BE2C (cell line): ENCODE data around the gene CDC42EP4.

ENCODE experiments used
- DNase-seq: peaks from one replicate; pipeline ENCODE4 v3.0.0-alpha.2; 2020
- H3K27me3 ChIP-seq: fragments of 250-450 bp; sonication (Bioruptor Pico); 2 replicates; pipeline ENCODE4 v1.5.1; 2020; ENCODE audit warnings: mild to moderate bottlenecking
- H3K36me3 ChIP-seq: fragments of 250-450 bp; sonication (Bioruptor Pico); 2 replicates; pipeline ENCODE4 v1.5.1; 2020; ENCODE audit warnings: mild to moderate bottlenecking
- H3K4me1 ChIP-seq: fragments of 250-450 bp; sonication (Bioruptor Pico); 2 replicates; pipeline ENCODE4 v1.5.1; 2020
- H3K4me3 ChIP-seq: 2 replicates; pipeline ENCODE4 v1.5.1; 2011; ENCODE audit warnings: low read depth, low read length
- H3K9me3 ChIP-seq: fragments of 250-450 bp; sonication (Bioruptor Pico); 2 replicates; pipeline ENCODE4 v1.5.1; 2020
- TF ChIP-seq, protein P1 (sequence below): IDR thresholded peaks from 2 replicates; pipeline ENCODE4 v1.5.1; 2012; ENCODE audit warnings: mild to moderate bottlenecking, low read depth, low read length

CDC42EP4 gene

DNA sequence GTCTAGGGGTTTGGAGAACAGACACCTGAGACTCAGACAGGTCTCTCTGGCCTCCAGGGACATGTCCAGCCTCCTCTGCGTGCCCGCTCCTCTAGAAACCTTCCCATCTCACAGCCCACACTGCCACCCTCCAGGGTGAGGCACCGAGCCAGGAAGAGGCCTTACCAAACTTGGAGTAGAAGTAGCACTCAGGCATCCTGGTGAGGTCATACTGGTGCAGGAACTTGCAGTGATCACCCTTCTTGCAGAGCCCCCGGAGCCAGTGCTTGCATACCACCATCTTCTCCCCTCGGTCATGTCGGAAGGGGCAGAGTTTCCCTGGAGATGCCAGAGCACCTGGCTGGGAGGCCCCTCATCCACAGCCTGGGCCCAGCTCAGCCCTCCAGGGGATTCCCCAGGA lies 54.3 kb downstream of the CDC42EP4 start:
- H3K9me3 ChIP-seq = no peaks in the 10 kb centered on the region
- no peaks in the 10 kb centered on the region for H3K27me3 ChIP-seq
- no peak for DNase-seq
- H3K36me3 ChIP-seq = no peaks in the 10 kb centered on the region
- H3K4me1 ChIP-seq = peaks cover 6% of the 10 kb centered on the region
- no peak overlapping the region for H3K4me3 ChIP-seq
- TF ChIP-seq, protein P1, sequence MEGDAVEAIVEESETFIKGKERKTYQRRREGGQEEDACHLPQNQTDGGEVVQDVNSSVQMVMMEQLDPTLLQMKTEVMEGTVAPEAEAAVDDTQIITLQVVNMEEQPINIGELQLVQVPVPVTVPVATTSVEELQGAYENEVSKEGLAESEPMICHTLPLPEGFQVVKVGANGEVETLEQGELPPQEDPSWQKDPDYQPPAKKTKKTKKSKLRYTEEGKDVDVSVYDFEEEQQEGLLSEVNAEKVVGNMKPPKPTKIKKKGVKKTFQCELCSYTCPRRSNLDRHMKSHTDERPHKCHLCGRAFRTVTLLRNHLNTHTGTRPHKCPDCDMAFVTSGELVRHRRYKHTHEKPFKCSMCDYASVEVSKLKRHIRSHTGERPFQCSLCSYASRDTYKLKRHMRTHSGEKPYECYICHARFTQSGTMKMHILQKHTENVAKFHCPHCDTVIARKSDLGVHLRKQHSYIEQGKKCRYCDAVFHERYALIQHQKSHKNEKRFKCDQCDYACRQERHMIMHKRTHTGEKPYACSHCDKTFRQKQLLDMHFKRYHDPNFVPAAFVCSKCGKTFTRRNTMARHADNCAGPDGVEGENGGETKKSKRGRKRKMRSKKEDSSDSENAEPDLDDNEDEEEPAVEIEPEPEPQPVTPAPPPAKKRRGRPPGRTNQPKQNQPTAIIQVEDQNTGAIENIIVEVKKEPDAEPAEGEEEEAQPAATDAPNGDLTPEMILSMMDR = no peak

DNA sequence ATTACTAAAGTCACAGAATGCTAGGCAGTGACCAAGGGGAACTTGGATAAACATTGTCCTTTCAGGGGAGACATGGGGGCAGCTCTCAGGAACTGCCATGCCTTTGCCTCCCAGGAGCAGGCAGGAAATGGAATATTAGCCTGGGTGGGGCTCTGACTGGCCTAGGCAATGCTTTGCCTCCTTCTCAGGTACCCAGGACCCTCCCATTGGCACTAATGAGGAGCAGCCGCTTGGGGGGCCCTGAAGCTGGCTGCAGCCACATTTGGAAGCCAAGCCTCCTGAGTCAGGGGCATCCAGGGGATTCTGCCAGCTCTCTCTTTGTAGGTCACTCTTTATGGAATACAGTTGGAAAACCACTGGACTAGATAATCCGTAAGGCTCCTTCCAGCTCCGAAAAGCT lies 55.6 kb downstream of the CDC42EP4 start:
- Histone ChIP-seq H3K4me1 (peaks cover 6% of the 10 kb centered on the region), H3K9me3 (no peaks in the 10 kb centered on the region), H3K4me3 (no peak overlapping the region), H3K36me3 (no peaks in the 10 kb centered on the region), H3K27me3 (no peaks in the 10 kb centered on the region)
- TF ChIP-seq, protein P1 = no peak
- DNase-seq = no peak

DNA sequence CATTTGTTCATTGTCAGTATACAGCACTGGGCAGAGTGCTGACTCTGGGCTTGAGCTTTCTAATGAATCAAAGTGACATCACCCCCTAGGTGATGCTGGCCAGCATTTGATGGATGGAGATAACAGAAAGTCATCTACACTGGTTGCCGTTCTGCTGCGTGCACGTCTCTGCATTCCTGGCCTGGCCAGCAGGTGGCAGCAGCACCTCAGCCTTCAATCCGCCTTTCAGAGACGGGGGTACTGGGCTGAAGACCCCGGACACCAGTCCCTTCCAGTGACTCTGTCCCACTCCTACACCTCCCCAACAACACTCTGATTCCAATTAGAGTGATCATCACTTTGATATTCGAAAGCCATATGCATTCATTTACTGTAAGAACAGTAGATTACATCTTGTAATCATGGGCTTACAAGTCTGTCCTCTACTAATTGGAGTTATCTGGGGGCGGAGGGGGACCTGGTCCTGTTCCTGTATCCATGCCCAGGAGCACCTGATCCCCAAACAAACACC lies 56.1 kb downstream of the CDC42EP4 start:
- Histone ChIP-seq H3K4me3 (no peak overlapping the region), H3K9me3 (no peaks in the 10 kb centered on the region), H3K4me1 (peaks cover 6% of the 10 kb centered on the region), H3K27me3 (no peaks in the 10 kb centered on the region), H3K36me3 (no peaks in the 10 kb centered on the region)
- peak; percentile 68 for DNase-seq
- TF ChIP-seq, protein P1 = peak; percentile 98

DNA sequence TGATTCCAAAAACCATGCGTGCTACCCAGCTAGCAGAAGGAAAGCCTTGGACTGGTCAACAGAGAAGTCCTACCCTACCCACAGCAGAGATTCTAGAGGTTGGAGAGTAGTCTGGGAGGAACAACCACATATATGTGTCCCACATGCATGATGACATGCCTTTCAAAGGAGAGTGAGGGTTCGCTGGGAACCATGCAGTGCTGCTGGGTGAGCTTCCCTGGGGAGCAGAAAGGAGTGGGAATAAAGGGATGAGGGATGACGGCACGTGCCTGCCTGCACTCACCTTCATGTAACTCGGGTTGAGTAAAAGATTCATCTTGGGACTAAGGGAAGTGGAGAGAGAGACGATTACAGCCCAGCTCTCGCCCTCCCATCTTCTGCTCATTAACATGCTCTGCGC lies 59.9 kb downstream of the CDC42EP4 start:
- Histone ChIP-seq H3K4me3 (no peak overlapping the region), H3K27me3 (no peaks in the 10 kb centered on the region), H3K36me3 (peaks cover 2% of the 10 kb centered on the region; the same call in 1 of the 2 replicates), H3K9me3 (no peaks in the 10 kb centered on the region), H3K4me1 (peaks cover 6% of the 10 kb centered on the region)
- no peak for DNase-seq
- TF ChIP-seq, protein P1 = no peak

DNA sequence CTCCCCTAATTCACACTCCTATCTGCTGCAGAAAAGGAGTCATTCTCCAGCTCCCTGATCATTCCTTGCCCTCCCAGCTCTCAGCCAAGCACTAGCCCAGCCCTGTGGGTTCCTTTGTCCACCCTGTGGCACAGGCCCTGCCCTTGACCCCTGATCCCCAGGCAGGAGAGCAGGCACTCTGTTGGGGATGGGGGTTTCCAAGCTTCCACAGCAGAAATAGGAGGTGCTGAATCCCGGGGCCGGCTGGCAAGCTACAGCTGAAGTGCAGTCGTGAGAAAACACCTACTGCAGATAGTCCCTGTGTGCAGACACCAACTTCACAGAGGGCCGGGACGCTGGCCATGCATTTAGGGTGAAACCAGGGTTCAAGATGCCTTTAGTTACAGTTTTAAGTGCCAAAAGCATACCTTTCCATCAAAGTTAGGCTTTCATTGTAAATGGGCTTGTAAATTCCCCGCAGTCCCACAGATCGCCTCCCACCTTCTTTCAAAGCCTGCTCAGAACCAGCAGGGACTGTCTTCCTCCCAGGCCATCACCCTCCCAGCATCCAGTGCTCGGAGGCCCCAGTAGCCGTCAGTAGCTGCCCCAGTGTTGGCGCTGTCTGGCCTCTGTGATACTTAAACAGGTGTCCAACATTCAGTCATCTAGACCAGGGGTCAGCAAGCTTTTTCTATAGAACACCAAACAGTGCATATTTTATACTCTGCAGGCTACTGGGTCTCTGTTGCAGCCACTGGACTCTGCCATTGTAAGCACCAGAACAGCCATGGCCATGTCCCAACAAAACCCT lies 60.8 kb downstream of the CDC42EP4 start:
- no peak overlapping the region for H3K4me3 ChIP-seq
- H3K36me3 ChIP-seq = peaks cover 2% of the 10 kb centered on the region; the same call in 1 of the 2 replicates
- H3K4me1 ChIP-seq = peaks cover 3% of the 10 kb centered on the region
- H3K9me3 ChIP-seq = no peaks in the 10 kb centered on the region
- no peak for DNase-seq
- H3K27me3 ChIP-seq = no peaks in the 10 kb centered on the region
- TF ChIP-seq, protein P1 = no peak

DNA sequence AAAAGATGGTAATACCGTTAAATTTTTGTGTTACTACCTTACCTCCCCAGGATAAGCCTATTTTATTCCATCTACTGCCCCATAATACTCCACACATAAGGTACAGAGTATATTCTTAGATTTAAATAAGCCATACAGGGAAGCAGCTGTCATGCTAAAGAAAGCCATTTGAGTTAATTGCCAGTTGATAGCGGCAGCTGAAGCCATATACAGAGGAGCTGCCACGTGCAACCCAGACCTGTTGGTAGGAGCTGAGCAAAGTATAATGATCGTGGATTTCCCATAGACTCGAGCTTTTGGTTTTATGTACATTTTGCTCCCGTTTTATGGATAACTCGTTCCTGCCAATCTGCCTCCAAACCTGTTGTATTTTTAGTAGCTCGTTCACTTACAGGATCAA lies 62.1 kb downstream of the CDC42EP4 start:
- Histone ChIP-seq H3K36me3 (peaks cover 2% of the 10 kb centered on the region; the same call in 1 of the 2 replicates), H3K4me3 (no peak overlapping the region), H3K27me3 (no peaks in the 10 kb centered on the region), H3K9me3 (no peaks in the 10 kb centered on the region), H3K4me1 (no peaks in the 10 kb centered on the region; the same call in 1 of the 2 replicates)
- DNase-seq = no peak
- TF ChIP-seq, protein P1 = no peak
